ENCODE data around the gene ARHGAP26.
"Not testable (repeated sequence)": the region's sequence is repeated elsewhere in the genome, so short reads cannot be mapped to it uniquely, and the experiment has no call there.

Gene ARHGAP26

GRCh38 chr5:143105216-143105905 is 335.2 kb downstream of the ARHGAP26 start:
- DNase-seq: no peak

- DNase-seq: no peak
Measured at GRCh38 chr5:143106174-143106573, 336.0 kb downstream of the ARHGAP26 start.

GRCh38 chr5:143108498-143109128 is 338.4 kb downstream of the ARHGAP26 start:
- no peak for DNase-seq

- no peak for DNase-seq
Measured at GRCh38 chr5:143110591-143110990, 340.4 kb downstream of the ARHGAP26 start.

GRCh38 chr5:143111799-143112198 is 341.6 kb downstream of the ARHGAP26 start:
- no peak for DNase-seq

- no peak for DNase-seq
Measured at GRCh38 chr5:143113461-143113860, 343.3 kb downstream of the ARHGAP26 start.

DNA sequence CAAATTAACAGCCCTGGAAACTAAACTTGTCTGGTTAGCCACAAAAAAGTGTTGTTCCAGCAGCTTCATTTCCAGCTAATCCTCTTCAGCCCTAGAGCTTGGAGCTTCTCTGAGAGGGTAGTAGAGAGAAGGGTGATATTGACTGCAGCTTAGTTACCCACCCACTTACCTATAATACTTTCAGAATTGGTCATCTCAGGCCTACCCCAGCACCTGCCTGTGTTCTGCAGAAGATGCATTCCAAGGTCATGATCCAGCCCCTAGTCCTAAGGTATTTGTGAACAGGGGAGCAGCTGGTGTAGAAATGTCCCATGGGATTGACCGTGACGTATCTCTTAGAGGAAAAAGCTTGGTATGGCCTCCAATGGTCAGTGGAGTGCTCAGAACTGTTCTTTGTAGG is 344.3 kb downstream of the ARHGAP26 start:
- no peak for DNase-seq

GRCh38 chr5:143115381-143115780 is 345.2 kb downstream of the ARHGAP26 start:
- no peak for DNase-seq

- no peak for DNase-seq
Measured at GRCh38 chr5:143116814-143117213, 346.6 kb downstream of the ARHGAP26 start.

- DNase-seq: no peak
Measured at GRCh38 chr5:143117821-143118220, 347.6 kb downstream of the ARHGAP26 start.

GRCh38 chr5:143118222-143118621 is 348.0 kb downstream of the ARHGAP26 start:
- no peak for DNase-seq

DNA sequence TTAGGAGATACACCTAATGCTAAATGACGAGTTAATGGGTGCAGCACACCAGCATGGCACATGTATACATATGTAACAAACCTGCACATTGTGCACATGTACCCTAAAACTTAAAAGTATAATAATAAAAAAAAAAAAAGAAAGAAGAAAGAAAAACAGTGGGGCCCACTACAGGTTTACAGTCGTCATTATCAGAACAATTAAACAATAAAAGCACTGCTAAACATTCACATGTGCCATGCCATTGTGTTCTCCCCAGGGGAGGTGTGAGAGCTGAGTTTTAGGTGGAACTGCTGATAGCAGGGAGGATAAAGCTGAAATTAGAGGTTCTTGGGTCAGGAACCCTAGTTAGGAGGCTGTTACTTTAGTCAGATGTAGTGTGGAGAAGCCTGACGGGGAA is 348.6 kb downstream of the ARHGAP26 start:
- not testable (repeated sequence) for DNase-seq

GRCh38 chr5:143119291-143119769 is 349.2 kb downstream of the ARHGAP26 start:
- no peak for DNase-seq

- no peak for DNase-seq
Measured at GRCh38 chr5:143119881-143120341, 349.7 kb downstream of the ARHGAP26 start.

- no peak for DNase-seq
Measured at GRCh38 chr5:143120460-143121134, 350.4 kb downstream of the ARHGAP26 start.

DNA sequence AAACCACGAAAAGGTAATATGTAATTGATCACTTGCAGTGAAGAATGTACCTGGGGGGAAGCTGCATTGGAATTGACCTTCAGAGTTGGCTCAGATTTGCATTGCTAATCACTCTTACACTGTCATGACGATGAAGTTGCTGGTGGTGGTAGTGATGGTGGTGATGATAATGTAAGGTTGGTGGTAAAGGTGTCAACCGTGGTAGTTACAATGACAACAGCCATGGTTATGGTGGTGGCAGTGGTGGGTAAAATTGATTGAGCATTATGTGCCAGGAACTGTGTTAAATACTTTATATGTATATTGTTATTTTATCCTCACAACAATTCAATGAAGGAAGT is 350.9 kb downstream of the ARHGAP26 start:
- DNase-seq: no peak

DNA sequence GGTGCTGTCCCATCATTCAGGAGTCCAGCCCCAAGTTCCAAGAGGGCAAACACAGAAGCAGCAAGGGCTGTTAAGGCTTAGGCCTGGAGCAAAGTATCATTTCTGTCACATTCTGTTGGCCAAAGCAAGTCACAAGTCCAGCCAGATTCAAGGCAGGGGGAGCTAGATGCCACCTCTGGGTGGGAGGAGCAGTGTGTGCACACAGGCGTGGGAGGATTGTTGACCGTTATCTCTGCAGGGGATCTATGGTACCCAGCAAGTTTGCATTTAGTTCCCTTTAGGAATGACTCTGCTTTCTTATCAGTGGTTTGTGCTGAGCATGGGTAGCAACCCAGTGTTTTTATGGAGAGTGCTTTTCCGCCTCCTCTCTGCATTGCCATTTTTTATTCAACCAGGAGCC is 354.4 kb downstream of the ARHGAP26 start:
- DNase-seq: no peak

DNA sequence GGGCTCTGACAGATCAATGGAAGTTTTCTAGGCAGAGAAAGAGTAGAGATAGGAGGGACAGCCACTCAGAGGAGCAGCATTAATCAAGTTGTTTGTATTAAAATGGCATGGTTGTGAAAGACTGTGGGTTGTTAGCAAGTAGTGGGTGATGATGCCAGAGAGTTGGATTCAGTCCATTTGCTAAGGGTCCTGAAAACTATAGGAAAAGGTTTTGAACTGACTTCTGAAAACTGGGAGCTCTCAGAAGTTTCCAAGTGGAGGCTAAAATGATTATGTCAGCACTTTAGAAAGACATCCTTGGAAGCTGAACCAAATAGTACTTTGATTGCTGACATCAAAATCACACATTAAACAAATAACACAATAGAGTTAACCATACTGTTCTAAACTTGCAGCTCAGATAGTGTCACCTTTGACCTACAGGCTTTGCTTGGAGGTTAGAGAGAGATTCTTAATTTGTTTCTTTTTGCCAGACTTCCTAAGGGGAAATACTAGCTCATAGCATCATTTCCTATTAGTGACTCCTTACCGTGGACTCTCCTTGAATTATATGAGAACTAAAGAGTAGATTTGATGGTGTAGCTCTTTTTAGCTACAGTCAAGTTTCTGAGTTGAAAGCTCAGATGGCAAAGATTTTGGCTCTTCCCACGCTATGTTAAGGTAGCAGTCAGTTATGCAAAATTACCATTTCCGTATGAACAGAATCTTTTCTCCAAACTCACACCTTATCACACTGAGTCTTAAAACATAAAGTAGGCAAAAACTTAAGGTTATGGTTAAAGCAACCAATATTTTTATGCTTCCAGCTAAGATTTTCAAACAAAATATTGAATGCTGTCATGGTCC is 356.2 kb downstream of the ARHGAP26 start:
- no peak for DNase-seq

GRCh38 chr5:143128412-143129071 is 358.4 kb downstream of the ARHGAP26 start:
- DNase-seq: no peak

- DNase-seq: no peak
Measured at GRCh38 chr5:143129203-143129602, 359.0 kb downstream of the ARHGAP26 start.

DNA sequence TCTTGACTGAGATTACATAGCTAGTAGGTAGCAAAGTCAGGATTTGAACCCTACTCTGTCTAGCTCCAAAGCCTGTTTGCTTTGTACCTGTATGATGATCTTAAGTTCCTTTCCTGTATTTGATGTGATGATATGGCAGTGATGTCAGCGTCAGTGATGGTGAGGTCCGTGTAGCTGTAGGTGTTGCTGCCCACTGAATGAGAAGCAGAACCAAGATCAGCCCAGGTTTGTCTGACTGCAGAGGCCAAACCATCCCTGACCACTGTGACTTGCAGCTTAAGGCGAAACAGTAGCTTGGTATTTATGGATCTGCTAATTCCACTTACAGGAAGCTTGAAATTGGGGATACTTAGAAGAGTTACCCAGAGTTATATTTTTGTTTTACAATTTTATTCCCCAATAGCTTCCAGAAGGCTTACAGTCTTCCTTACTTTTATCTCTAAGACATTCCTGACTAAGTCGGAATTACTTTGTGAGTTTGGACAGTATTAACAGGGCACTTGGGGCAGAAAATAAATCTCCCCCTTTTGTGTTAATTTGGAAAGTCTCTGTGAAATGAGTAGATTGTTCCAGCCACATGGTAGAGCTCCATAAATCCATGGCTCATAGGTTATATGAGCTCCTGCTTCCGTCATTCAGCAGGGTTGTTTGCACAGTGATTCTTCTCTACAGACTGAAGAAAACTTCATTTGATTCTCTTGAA is 359.9 kb downstream of the ARHGAP26 start:
- DNase-seq: no peak
